GM10266 (cell line): ENCODE results near the gene REEP6.

Experiments
- DNase-seq: peaks from one replicate; pipeline ENCODE4 v3.0.0; 2012; ENCODE audit errors: extremely low spot score
- TF ChIP-seq, protein P1 (sequence below): IDR thresholded peaks from 2 replicates; pipeline ENCODE4 v1.5.1; 2012; ENCODE audit warnings: mild to moderate bottlenecking, low read depth; ENCODE audit not compliant: control insufficient read depth, insufficient read depth; ENCODE audit errors: missing control alignments

Gene REEP6

DNA sequence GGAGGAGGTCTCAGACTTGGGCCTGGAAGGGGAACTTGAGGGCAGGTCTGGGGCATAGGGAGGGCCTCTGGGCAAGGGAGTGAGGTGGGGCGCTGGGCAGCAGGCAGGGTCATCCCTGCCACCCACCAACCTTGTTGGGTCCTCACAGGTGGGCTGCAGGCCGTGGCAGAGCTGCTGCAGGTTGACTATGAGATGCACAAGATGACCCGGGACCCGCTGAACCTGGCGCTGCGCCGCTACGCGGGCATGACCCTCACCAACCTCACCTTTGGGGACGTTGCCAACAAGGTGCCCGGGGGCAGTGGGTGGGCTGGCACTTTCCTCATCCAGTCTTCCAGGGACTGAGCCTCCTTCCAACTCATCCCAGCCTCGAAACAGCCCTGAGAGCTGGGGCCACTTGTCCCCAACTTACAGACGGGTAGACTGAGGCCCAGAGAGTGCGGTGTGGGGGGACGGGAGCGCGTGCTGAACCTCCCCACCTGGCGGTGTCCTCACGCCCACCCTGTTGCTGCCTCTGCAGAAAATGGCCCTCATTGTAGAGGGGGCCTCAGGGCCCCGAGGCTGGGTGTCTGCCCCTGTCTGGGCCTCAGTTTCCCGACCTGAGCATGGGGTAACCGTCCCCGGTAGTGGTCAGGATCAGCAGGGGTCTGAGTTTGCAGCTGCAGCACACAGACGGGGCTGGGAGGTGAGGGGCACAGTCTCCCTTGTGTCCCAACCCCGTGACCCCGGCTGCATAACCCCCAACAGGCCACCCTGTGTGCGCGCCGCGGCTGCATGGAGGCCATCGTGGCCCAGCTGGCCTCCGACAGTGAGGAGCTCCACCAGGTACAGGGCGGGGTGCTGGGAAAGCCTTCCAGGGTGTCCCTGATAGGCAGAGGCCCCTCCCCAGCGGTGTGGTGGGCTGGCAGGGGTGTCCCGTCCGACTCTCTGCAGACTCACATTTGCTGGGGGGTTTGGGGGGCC is 30.7 kb upstream of the REEP6 start:
- TF ChIP-seq, protein P1, sequence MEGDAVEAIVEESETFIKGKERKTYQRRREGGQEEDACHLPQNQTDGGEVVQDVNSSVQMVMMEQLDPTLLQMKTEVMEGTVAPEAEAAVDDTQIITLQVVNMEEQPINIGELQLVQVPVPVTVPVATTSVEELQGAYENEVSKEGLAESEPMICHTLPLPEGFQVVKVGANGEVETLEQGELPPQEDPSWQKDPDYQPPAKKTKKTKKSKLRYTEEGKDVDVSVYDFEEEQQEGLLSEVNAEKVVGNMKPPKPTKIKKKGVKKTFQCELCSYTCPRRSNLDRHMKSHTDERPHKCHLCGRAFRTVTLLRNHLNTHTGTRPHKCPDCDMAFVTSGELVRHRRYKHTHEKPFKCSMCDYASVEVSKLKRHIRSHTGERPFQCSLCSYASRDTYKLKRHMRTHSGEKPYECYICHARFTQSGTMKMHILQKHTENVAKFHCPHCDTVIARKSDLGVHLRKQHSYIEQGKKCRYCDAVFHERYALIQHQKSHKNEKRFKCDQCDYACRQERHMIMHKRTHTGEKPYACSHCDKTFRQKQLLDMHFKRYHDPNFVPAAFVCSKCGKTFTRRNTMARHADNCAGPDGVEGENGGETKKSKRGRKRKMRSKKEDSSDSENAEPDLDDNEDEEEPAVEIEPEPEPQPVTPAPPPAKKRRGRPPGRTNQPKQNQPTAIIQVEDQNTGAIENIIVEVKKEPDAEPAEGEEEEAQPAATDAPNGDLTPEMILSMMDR: no peak

DNA sequence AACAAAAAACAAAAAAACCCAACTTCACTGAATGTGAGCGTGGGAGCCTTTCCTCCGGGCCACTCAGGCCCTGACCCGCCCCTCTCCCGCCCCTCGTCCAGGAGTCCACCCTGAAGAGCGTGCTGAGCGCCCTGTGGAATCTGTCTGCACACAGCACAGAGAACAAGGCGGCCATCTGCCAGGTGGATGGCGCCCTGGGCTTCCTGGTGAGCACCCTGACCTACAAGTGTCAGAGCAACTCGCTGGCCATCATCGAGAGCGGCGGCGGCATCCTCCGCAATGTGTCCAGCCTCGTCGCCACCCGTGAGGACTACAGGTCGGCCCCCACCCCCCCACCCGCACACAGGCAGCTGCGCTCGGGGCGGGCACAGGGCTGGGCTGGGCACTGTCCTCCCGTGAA is 29.1 kb upstream of the REEP6 start:
- no peak for DNase-seq
- TF ChIP-seq, protein P1: no peak

More for the DNA sequence above, 30.7 kb upstream of the REEP6 start:
- no peak for DNase-seq

DNA sequence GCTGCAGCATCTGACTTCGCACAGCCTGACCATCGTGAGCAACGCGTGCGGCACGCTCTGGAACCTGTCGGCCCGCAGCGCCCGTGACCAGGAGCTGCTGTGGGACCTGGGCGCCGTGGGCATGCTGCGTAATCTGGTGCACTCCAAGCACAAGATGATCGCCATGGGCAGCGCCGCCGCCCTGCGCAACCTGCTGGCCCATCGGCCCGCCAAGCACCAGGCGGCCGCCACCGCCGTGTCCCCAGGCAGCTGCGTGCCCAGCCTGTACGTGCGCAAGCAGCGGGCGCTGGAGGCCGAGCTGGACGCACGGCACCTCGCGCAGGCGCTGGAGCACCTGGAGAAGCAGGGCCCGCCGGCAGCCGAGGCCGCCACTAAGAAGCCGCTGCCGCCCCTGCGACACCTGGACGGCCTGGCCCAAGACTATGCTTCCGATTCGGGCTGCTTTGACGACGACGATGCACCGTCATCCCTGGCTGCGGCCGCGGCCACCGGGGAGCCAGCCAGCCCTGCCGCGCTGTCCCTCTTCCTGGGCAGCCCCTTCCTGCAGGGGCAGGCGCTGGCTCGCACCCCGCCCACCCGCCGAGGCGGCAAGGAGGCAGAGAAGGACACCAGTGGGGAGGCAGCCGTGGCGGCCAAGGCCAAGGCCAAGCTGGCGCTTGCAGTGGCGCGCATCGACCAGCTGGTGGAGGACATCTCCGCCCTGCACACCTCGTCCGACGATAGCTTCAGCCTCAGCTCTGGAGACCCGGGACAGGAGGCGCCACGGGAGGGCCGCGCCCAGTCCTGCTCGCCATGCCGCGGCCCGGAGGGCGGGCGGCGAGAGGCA is 25.6 kb upstream of the REEP6 start:
- no peak for DNase-seq
- TF ChIP-seq, protein P1: peak; percentile 42

DNA sequence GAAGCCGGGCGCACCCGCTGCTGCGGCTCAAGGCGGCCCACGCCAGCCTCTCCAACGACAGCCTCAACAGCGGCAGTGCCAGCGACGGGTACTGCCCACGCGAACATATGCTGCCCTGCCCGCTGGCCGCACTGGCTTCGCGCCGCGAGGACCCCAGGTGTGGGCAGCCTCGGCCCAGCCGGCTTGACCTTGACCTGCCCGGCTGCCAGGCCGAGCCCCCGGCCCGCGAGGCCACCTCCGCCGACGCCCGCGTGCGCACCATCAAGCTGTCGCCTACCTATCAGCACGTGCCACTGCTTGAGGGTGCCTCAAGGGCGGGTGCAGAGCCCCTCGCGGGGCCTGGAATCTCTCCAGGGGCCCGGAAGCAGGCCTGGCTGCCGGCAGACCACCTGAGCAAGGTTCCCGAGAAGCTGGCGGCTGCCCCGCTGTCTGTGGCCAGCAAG is 24.9 kb upstream of the REEP6 start:
- no peak for DNase-seq
- TF ChIP-seq, protein P1: no peak

DNA sequence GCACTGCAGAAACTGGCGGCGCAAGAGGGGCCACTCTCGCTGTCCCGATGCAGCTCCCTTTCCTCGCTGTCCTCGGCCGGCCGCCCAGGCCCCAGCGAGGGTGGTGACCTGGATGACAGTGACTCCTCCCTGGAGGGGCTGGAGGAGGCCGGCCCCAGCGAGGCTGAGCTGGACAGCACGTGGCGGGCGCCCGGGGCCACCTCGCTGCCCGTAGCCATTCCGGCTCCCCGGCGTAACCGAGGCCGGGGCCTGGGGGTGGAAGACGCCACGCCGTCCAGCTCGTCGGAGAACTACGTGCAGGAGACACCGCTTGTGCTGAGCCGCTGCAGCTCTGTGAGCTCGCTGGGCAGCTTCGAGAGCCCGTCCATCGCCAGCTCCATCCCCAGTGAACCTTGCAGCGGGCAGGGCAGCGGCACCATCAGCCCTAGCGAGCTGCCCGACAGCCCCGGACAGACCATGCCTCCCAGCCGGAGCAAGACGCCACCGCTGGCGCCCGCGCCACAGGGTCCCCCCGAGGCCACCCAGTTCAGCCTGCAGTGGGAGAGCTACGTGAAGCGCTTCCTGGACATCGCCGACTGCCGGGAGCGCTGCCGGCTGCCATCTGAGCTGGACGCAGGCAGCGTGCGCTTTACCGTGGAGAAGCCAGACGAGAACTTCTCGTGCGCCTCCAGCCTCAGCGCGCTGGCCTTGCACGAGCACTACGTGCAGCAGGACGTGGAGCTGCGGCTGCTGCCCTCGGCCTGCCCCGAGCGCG is 24.3 kb upstream of the REEP6 start:
- no peak for DNase-seq
- TF ChIP-seq, protein P1: no peak

DNA sequence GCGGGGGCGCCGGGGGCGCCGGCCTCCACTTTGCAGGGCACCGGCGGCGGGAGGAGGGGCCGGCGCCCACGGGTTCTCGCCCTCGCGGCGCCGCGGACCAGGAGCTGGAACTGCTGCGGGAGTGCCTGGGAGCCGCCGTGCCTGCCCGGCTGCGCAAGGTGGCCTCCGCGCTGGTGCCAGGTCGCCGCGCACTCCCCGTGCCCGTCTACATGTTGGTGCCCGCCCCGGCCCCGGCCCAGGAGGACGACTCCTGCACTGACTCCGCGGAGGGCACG is 23.8 kb upstream of the REEP6 start:
- DNase-seq: no peak
- TF ChIP-seq, protein P1: no peak
